Thoracic aorta (tissue), 2 donors: ENCODE results near the gene HMX1. TPM values are rescaled to one million over a fixed set of nuclear protein-coding genes. Genes with fewer than 3 reads are reported as not detected.

Experiments
- ATAC-seq: fragments of 150-250 bp; one replicate; pipeline ENCODE4 v1.8.0; 2017; ENCODE audit warnings: low read depth; ENCODE audit not compliant: insufficient number of reproducible peaks, low FRiP score
- DNase-seq: peaks from one replicate; pipeline ENCODE4 v3.0.0-alpha.2; 2020; ENCODE audit warnings: low spot score
- H3K27ac ChIP-seq, 2 donors: fragments of 200-600 bp; sonication (generic); 1 replicate in 1 of 2; 2 replicates in 1 of 2; pipeline ENCODE4 v1.5.1; 2016; ENCODE audit warnings: mild to moderate bottlenecking in 2 of 2, moderate library complexity in 2 of 2
- H3K27me3 ChIP-seq: fragments of 200-600 bp; sonication (generic); replicated peaks from 2 replicates; pipeline ENCODE4 v1.6.0; 2016; ENCODE audit warnings: mild to moderate bottlenecking; ENCODE audit not compliant: insufficient read depth
- H3K36me3 ChIP-seq: fragments of 200-600 bp; sonication (generic); one replicate; pipeline ENCODE4 v1.5.1; 2016
- H3K4me1 ChIP-seq, 2 donors: fragments of 200-600 bp; sonication (generic); 1 replicate in 1 of 2; 2 replicates in 1 of 2; pipeline versions ENCODE4 v1.5.1 to v1.6.0; 2016; ENCODE audit warnings: low read depth in 2 of 2, mild to moderate bottlenecking in 1 of 2; ENCODE audit not compliant: control insufficient read depth in 1 of 2
- H3K4me3 ChIP-seq: fragments of 200-600 bp; sonication (generic); 2 replicates; pipeline ENCODE4 v1.5.1; 2016; ENCODE audit warnings: mild to moderate bottlenecking
- H3K9me3 ChIP-seq: fragments of 200-600 bp; sonication (generic); 2 replicates; pipeline ENCODE4 v1.5.1; 2016
- total RNA-seq, 2 donors: library from RNA; depleted of rRNA; stranded (reverse); fragments of >200 nt; gene quantifications; one replicate each; pipeline versions ENCODE4 v1.1.0 to v1.2.3, GENCODE V29; 2016
- TF ChIP-seq, protein P1 (sequence below): fragments of 200-600 bp; sonication (generic); IDR thresholded peaks from one replicate; pipeline ENCODE4 v1.5.1; 2019; ENCODE audit warnings: antibody characterized with exemption

HMX1 gene
- total RNA-seq, 2 donors from 2014 or later = 0.28 TPM; not detected in 1

DNA sequence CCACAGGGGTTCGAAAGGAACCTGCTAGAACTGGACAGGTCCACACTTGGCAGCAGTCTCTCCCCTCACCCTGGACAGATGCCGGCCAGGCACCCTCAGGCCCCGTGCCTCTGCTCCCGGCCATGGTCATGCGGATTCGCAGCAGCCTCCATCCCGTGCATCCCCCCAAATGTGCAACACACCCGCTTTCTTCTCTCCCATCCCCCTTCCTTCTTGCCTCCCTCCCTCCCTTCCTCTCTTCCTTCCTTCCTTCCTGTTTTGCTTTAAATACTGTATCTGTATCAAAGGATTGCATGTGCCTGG lies 35.0 kb upstream of the HMX1 start:
- DNase-seq = no peak
- no peak for ATAC-seq
- Histone ChIP-seq H3K9me3 (peaks cover 5% of the 10 kb centered on the region), H3K4me3 (no peak overlapping the region), H3K27me3 (no peaks in the 10 kb centered on the region), H3K4me1 (no peaks in the 10 kb centered on the region), H3K36me3 (no peaks in the 10 kb centered on the region), H3K27ac (no peak overlapping the region)
- TF ChIP-seq, protein P1, sequence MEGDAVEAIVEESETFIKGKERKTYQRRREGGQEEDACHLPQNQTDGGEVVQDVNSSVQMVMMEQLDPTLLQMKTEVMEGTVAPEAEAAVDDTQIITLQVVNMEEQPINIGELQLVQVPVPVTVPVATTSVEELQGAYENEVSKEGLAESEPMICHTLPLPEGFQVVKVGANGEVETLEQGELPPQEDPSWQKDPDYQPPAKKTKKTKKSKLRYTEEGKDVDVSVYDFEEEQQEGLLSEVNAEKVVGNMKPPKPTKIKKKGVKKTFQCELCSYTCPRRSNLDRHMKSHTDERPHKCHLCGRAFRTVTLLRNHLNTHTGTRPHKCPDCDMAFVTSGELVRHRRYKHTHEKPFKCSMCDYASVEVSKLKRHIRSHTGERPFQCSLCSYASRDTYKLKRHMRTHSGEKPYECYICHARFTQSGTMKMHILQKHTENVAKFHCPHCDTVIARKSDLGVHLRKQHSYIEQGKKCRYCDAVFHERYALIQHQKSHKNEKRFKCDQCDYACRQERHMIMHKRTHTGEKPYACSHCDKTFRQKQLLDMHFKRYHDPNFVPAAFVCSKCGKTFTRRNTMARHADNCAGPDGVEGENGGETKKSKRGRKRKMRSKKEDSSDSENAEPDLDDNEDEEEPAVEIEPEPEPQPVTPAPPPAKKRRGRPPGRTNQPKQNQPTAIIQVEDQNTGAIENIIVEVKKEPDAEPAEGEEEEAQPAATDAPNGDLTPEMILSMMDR = no peak

DNA sequence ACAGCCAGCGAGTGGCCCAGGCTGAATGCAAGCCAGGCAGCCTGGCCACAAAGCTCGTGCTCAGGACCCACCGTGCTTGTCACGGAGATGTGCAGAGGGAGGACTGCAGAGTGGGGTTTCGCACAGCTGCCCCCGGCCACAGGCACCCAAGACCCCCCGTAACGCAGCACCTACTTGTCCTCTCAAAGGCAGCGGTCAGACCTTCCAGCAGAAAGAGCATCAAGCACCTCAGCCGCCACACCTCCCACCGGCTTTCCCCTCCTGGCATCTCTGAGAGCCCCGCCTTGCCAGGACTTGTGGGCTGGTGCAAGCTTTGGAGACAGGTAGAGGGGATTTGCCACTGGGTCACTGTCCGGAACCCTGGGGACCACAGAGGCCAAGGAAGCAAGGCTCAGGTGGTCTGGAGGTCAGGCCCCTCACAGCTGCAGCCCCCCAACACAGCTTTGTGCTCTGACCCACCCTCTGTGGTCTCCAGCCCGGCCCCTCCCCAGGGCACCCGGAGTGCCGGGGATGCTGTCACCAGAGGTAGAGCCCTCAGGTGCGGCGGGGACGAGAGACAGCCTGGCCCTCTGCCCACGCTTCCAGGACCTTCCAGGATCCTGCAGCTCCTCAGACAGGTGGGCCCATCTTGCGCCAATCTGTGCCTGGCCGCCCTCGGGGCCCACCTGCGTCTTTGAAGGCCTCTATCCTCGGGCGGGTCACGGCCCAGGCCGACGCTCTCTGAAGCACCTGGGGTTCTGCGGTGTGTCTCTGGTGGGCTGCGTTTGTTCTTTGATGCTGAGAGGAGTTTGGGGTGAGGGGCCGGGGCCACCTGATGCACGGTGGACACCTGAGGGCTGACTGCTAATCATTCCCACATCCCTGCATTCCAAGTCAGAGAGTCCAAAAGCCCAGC lies 34.4 kb upstream of the HMX1 start:
- Histone ChIP-seq H3K9me3 (peaks cover 11% of the 10 kb centered on the region), H3K27ac (no peak overlapping the region), H3K36me3 (no peaks in the 10 kb centered on the region), H3K4me3 (no peak overlapping the region), H3K4me1 (no peaks in the 10 kb centered on the region), H3K27me3 (no peaks in the 10 kb centered on the region)
- ATAC-seq (no peak), DNase-seq (no peak)
- TF ChIP-seq, protein P1 = no peak

DNA sequence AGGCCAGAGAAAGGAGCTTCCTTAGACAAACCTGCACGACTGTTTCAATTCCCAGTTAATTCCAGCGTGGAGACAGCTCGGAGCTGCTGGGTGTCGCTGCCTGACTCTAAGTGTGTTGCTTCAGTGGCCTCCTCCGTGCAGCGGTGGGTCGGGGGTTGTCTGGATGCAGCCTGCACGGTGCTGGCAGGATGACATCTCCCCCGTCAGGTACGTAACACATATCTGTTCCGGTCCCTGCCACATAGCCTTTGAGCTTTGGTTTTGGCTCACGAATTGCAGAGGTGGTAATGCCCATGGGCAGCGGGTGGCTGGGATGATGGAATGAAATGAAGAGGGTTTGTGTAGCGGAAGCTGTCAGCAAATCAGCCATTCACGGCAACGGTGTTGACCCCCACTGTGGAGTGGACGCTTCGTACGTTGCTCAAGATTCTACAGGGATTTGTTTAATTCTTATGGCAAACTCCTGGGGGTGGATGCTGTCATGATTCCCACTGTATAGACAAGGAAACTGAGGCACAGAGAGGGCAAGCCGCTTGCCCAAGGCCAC lies 33.7 kb upstream of the HMX1 start:
- H3K4me1 ChIP-seq = no peaks in the 10 kb centered on the region
- peaks cover 15% of the 10 kb centered on the region for H3K9me3 ChIP-seq
- DNase-seq (no peak), ATAC-seq (no peak)
- no peak overlapping the region for H3K27ac ChIP-seq
- H3K27me3 ChIP-seq = no peaks in the 10 kb centered on the region
- no peak overlapping the region for H3K4me3 ChIP-seq
- H3K36me3 ChIP-seq = no peaks in the 10 kb centered on the region
- TF ChIP-seq, protein P1 = no peak

DNA sequence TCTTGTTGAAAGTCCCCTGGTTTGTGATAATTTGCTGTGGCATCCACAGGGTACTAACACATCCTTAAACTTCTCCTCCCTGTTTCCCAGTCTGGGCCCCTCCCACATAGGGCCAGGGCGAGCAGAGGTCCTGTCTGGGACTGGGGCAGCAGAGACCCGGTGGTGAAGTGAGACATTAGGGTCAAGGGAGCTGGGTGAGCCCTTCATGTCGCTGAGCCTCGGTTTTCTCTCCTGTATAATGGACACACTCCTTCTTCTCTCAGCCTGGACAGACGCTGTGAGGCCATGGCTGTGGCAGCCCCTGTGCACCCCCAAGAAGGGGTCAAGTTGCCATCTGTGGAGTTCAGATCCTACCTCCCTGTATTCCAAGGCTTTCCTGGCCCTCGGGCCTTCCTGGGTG lies 33.0 kb upstream of the HMX1 start:
- Histone ChIP-seq H3K27me3 (no peaks in the 10 kb centered on the region), H3K4me3 (no peak overlapping the region), H3K27ac (no peak overlapping the region), H3K4me1 (no peaks in the 10 kb centered on the region), H3K36me3 (no peaks in the 10 kb centered on the region), H3K9me3 (peaks cover 15% of the 10 kb centered on the region)
- TF ChIP-seq, protein P1 = no peak
- ATAC-seq (no peak), DNase-seq (no peak)

DNA sequence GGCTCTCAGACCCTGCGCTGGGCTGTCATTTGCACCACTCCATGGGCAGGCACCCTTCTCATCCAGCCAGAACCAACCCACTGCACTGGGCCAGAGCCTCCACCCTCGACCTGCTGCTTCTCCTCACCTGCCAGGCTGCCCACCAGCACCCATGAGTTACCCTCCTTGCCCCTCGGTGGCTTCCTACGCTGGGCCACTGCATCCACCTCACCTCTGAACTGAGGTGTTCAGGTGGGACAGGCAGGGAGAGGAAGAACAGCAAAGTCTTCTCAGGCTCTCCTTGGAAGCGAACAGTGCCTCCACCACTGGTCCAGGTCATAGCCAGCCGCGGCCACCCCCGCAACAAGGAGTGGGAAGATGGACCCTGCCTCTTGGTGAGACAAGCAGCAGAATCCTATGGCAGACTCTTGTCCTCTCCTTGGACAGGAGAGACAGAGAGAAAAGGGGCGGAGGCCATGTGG lies 32.4 kb upstream of the HMX1 start:
- H3K36me3 ChIP-seq = no peaks in the 10 kb centered on the region
- H3K4me1 ChIP-seq = no peaks in the 10 kb centered on the region
- H3K4me3 ChIP-seq = no peak overlapping the region
- ATAC-seq (no peak), DNase-seq (no peak)
- no peaks in the 10 kb centered on the region for H3K27me3 ChIP-seq
- H3K9me3 ChIP-seq = peaks cover 15% of the 10 kb centered on the region
- TF ChIP-seq, protein P1 = no peak
- H3K27ac ChIP-seq = no peak overlapping the region
